Peyer's patch (tissue), 4 donors: Measurements from ENCODE around the gene EDA.

Source experiments
- CTCF ChIP-seq, 6 experiments: fragments of 450-650 bp in 4 of 6; fragments of 200-600 bp in 2 of 6; sonication (generic) in 1 of 6; IDR thresholded peaks; one replicate each; pipeline ENCODE4 v1.5.1; 2017 to 2019; ENCODE audit warnings: antibody characterized with exemption in 6 of 6, mild to moderate bottlenecking in 3 of 6, moderate library complexity in 1 of 6
- POLR2A ChIP-seq, 2 donors: fragments of 450-650 bp; IDR thresholded peaks; one replicate each; pipeline ENCODE4 v1.5.1; 2017; ENCODE audit warnings: antibody characterized with exemption in 2 of 2, mild to moderate bottlenecking in 2 of 2, moderate library complexity in 2 of 2

GRCh38 chrX:70009970-70010369 is 394.1 kb downstream of the EDA start:
- no peak for TF ChIP-seq CTCF (IDR thresholded peaks at IDR 0.05)
- TF ChIP-seq POLR2A (IDR thresholded peaks at IDR 0.05): no peak
